SK-N-SH treated with all-trans-retinoic acid at 6 μM for 48 hours (cell line): Measurements from ENCODE around the gene CIPC.

Experiments used
- ATAC-seq: fragments of 200-7000 bp; cut with Tn5 transposase; 3 replicates; pipeline ENCODE4 v1.9.1; 2020; ENCODE audit warnings: mild to moderate bottlenecking, moderate library complexity
- ARNTL ChIP-seq: fragments of 450-650 bp; formaldehyde crosslinking; IDR thresholded peaks from 2 replicates; pipeline ENCODE4 v1.5.0; 2020; ENCODE audit warnings: low read depth, mild to moderate bottlenecking, moderate library complexity, borderline replicate concordance
- CREB5 ChIP-seq: fragments of 250-450 bp; sonication (Bioruptor Pico); IDR thresholded peaks from 2 replicates; pipeline ENCODE4 v1.5.1; 2020; ENCODE audit warnings: low read depth, mild to moderate bottlenecking, moderate library complexity
- CSDC2 ChIP-seq: fragments of 250-450 bp; sonication (Bioruptor Pico); IDR thresholded peaks from 2 replicates; pipeline ENCODE4 v1.5.0; 2020; ENCODE audit warnings: mild to moderate bottlenecking, moderate library complexity
- ESRRG ChIP-seq: fragments of 250-450 bp; sonication (Bioruptor Pico); IDR thresholded peaks from 2 replicates; pipeline ENCODE4 v1.6.1; 2021; ENCODE audit warnings: mild to moderate bottlenecking
- GLIS3 ChIP-seq: fragments of 250-450 bp; sonication (Bioruptor Pico); IDR thresholded peaks from 2 replicates; pipeline ENCODE4 v1.5.0; 2020; ENCODE audit warnings: mild to moderate bottlenecking, moderate library complexity
- ISL1 ChIP-seq: fragments of 250-450 bp; sonication (Bioruptor Pico); IDR thresholded peaks from 2 replicates; pipeline ENCODE4 v2.1.2; 2022; ENCODE audit warnings: mild to moderate bottlenecking, moderate library complexity
- OSR1 ChIP-seq: fragments of 250-450 bp; sonication (Bioruptor Pico); IDR thresholded peaks from 2 replicates; pipeline ENCODE4 v1.8.0; 2022; ENCODE audit warnings: moderate library complexity, mild to moderate bottlenecking, inconsistent platforms
- PATZ1 ChIP-seq: fragments of 250-450 bp; sonication (Bioruptor Pico); IDR thresholded peaks from 2 replicates; pipeline ENCODE4 v1.8.0; 2020; ENCODE audit warnings: mild to moderate bottlenecking, moderate library complexity, borderline replicate concordance
- PPARA ChIP-seq: fragments of 250-450 bp; sonication (Bioruptor Pico); IDR thresholded peaks from 2 replicates; pipeline ENCODE4 v1.5.0; 2020; ENCODE audit warnings: mild to moderate bottlenecking, borderline replicate concordance
- TCF4 ChIP-seq: fragments of 250-450 bp; sonication (Bioruptor Pico); IDR thresholded peaks from 2 replicates; pipeline ENCODE4 v1.8.0; 2021; ENCODE audit warnings: mild to moderate bottlenecking, moderate library complexity, borderline replicate concordance
- TOX ChIP-seq: fragments of 250-450 bp; sonication (Bioruptor Pico); IDR thresholded peaks from 2 replicates; pipeline ENCODE4 v1.8.0; 2021; ENCODE audit warnings: mild to moderate bottlenecking, moderate library complexity, borderline replicate concordance
- ZC3H10 ChIP-seq: fragments of 250-450 bp; sonication (Bioruptor Pico); IDR thresholded peaks from 2 replicates; pipeline ENCODE4 v1.5.1; 2021; ENCODE audit warnings: mild to moderate bottlenecking, moderate library complexity
- ZFP3 ChIP-seq: fragments of 250-450 bp; sonication (Bioruptor Pico); IDR thresholded peaks from 2 replicates; pipeline ENCODE4 v1.5.0; 2020; ENCODE audit warnings: mild to moderate bottlenecking, moderate library complexity
- ZFP30 ChIP-seq: fragments of 450-650 bp; formaldehyde crosslinking; IDR thresholded peaks from 2 replicates; pipeline ENCODE4 v1.5.0; 2022; ENCODE audit warnings: mild to moderate bottlenecking, moderate library complexity
- ZNF70 ChIP-seq: fragments of 450-650 bp; formaldehyde crosslinking; IDR thresholded peaks from 2 replicates; pipeline ENCODE4 v1.5.0; 2020; ENCODE audit warnings: mild to moderate bottlenecking, moderate library complexity
- TF ChIP-seq, protein P1 (sequence below): fragments of 250-450 bp; sonication (Bioruptor Pico); IDR thresholded peaks from 2 replicates; pipeline ENCODE4 v1.5.1; 2021; ENCODE audit warnings: mild to moderate bottlenecking, moderate library complexity

Gene CIPC

GRCh38 chr14:77099425-77100167 lies 1.5 kb downstream of the CIPC start:
- TF ChIP-seq, protein P1, sequence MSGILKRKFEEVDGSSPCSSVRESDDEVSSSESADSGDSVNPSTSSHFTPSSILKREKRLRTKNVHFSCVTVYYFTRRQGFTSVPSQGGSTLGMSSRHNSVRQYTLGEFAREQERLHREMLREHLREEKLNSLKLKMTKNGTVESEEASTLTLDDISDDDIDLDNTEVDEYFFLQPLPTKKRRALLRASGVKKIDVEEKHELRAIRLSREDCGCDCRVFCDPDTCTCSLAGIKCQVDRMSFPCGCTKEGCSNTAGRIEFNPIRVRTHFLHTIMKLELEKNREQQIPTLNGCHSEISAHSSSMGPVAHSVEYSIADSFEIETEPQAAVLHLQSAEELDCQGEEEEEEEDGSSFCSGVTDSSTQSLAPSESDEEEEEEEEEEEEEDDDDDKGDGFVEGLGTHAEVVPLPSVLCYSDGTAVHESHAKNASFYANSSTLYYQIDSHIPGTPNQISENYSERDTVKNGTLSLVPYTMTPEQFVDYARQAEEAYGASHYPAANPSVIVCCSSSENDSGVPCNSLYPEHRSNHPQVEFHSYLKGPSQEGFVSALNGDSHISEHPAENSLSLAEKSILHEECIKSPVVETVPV (CRISPR knock-in tag), result no peak
- TF ChIP-seq PATZ1, result no peak
- no peak for TF ChIP-seq ESRRG (CRISPR knock-in tag)
- no peak for TF ChIP-seq GLIS3
- TF ChIP-seq CREB5 (CRISPR knock-in tag), result no peak
- TF ChIP-seq ARNTL (CRISPR knock-in tag), result no peak
- TF ChIP-seq OSR1 (CRISPR knock-in tag), result no peak
- TF ChIP-seq ZFP3 (CRISPR knock-in tag), result no peak
- ATAC-seq, result no peak

- TF ChIP-seq PPARA (no peak), OSR1 (CRISPR knock-in tag) (no peak), CSDC2 (CRISPR knock-in tag) (no peak), ESRRG (CRISPR knock-in tag) (no peak), ARNTL (CRISPR knock-in tag) (no peak), ZFP30 (CRISPR knock-in tag) (no peak), TCF4 (CRISPR knock-in tag) (no peak), PATZ1 (no peak), CREB5 (CRISPR knock-in tag) (no peak), ZFP3 (CRISPR knock-in tag) (no peak), TOX (no peak)
- TF ChIP-seq, protein P1 (CRISPR knock-in tag), result no peak
Observed at GRCh38 chr14:77100961-77101360, 2.9 kb downstream of the CIPC start.

DNA sequence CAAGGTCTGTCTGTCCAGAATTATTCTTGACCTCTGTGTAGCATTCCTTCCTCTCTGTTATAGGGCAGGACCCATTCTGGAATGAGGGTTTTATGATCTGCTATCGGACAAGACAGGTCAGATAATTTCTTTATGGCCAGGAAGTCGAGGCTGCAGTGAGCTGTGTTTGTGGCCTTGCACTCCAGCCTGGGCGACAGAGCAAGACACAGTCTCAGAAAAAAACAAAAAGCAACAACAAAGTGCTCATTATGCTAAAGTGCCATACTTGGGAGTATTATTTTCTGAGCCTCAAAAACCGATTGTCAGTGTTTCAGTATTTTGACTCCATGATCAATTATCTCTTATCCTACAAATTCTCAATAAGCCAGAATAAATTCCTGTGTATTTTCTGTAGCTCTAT lies 4.1 kb downstream of the CIPC start:
- TF ChIP-seq ZNF70 (CRISPR knock-in tag) (no peak), TCF4 (CRISPR knock-in tag) (no peak), ISL1 (CRISPR knock-in tag) (no peak), ZC3H10 (CRISPR knock-in tag) (no peak)
- TF ChIP-seq, protein P1 (CRISPR knock-in tag), result no peak
- ATAC-seq, result no peak

More at GRCh38 chr14:77100961-77101360, 2.9 kb downstream of the CIPC start:
- no peak for ATAC-seq
